CD4-positive, alpha-beta T cell (primary cell): ENCODE measurements around the gene PRG2. TPM values are rescaled to one million over a fixed set of nuclear protein-coding genes. Genes with fewer than 3 reads are reported as not detected.

Experiments
- ATAC-seq: fragments of 200-7000 bp; cut with Tn5 transposase; one replicate; pipeline ENCODE4 v1.10.0; 2022; ENCODE audit warnings: mild to moderate bottlenecking; ENCODE audit not compliant: poor library complexity
- CTCF ChIA-PET: fragments of 350-600 bp; sonication (Branson Sonifier 250); formaldehyde crosslinking; loops from one replicate; lab custom pipeline; 2021; ENCODE audit warnings: antibody characterized with exemption, inconsistent platforms; lab: Charles Lee
- POLR2A ChIA-PET: fragments of 350-600 bp; sonication (Branson Sonifier 250); formaldehyde crosslinking; loops from one replicate; lab custom pipeline; 2021; ENCODE audit warnings: antibody characterized with exemption, inconsistent platforms; lab: Charles Lee
- DNase-seq, 14 experiments: peaks; one replicate each; pipeline ENCODE4 v3.0.0-alpha.2; 2013 to 2020; ENCODE audit warnings: mixed read lengths in 2 of 14
- H3K27ac ChIP-seq, 2 donors: one replicate each; pipeline versions ENCODE4 v1.5.1 to v1.7.0; 2013; ENCODE audit warnings: low read length in 2 of 2, low read depth in 1 of 2, mild to moderate bottlenecking in 1 of 2
- H3K27me3 ChIP-seq, 2 experiments: 1 replicate in 1 of 2; 2 replicates in 1 of 2; pipeline versions ENCODE4 v1.6.1 to v1.7.0; 2013; ENCODE audit warnings: low read length in 2 of 2, control low read depth in 1 of 2, mild to moderate bottlenecking in 1 of 2, moderate library complexity in 1 of 2; ENCODE audit not compliant: insufficient read depth in 2 of 2, control insufficient read depth in 1 of 2
- H3K36me3 ChIP-seq: one replicate; pipeline ENCODE4 v1.6.1; 2013; ENCODE audit warnings: low read length, control low read depth; ENCODE audit not compliant: insufficient read depth
- H3K4me1 ChIP-seq: one replicate; pipeline ENCODE4 v1.6.1; 2013; ENCODE audit warnings: low read length, control low read depth; ENCODE audit not compliant: insufficient read depth
- H3K4me3 ChIP-seq: one replicate; pipeline ENCODE4 v1.5.1; 2013; ENCODE audit warnings: mild to moderate bottlenecking, low read length, moderate library complexity
- H3K9me3 ChIP-seq, 2 experiments: 1 replicate in 1 of 2; 2 replicates in 1 of 2; pipeline versions ENCODE4 v1.6.1 to v1.7.0; 2013; ENCODE audit warnings: low read length in 2 of 2, mild to moderate bottlenecking in 2 of 2, control low read depth in 1 of 2, moderate library complexity in 1 of 2; ENCODE audit not compliant: control insufficient read depth in 1 of 2, insufficient read depth in 1 of 2
- H3K27ac Mint-ChIP-seq: one replicate; pipeline ENCODE4 v1.8.0; 2020; ENCODE audit warnings: mixed read lengths
- H3K27me3 Mint-ChIP-seq: one replicate; pipeline ENCODE4 v1.8.0; 2021; ENCODE audit warnings: mixed read lengths
- H3K36me3 Mint-ChIP-seq: one replicate; pipeline ENCODE4 v1.8.0; 2021; ENCODE audit warnings: low read depth, mixed read lengths
- H3K4me1 Mint-ChIP-seq: one replicate; pipeline ENCODE4 v1.8.0; 2021; ENCODE audit warnings: low read depth, mixed read lengths
- H3K4me3 Mint-ChIP-seq: one replicate; pipeline ENCODE4 v1.8.0; 2020; ENCODE audit warnings: mild to moderate bottlenecking, mixed read lengths
- H3K9me3 Mint-ChIP-seq: one replicate; pipeline ENCODE4 v1.8.0; 2020; ENCODE audit warnings: mixed read lengths
- CTCF ChIP-seq: fragments of 200-600 bp; IDR thresholded peaks from one replicate; pipeline ENCODE4 v1.8.0; 2022; ENCODE audit warnings: antibody characterized with exemption, mild to moderate bottlenecking
- intact Hi-C, 2 experiments: fragments of 100-400 bp; cut with DNase I in 1 of 2; cut with micrococcal nuclease in 1 of 2; formaldehyde crosslinking; loops; one replicate each; pipeline versions ENCODE4 v1.15.1 to v1.9.0; 2023 to 2025; cut with DNase I, micrococcal nuclease
- total RNA-seq, 174 experiments: library from RNA in 2 of 174; stranded (reverse) in 2 of 174; gene quantifications; one replicate each; pipeline ENCODE4 v1.2.3 and lab custom pipeline; 2021 to 2026

Gene PRG2
- total RNA-seq, 2 experiments from 2014 or later = 0.53 to 1.1 TPM

GRCh38 chr11:57378186-57378585, 12.3 kb downstream of the PRG2 start:
- H3K36me3 ChIP-seq = no peaks in the 10 kb centered on the region
- no peaks in the 10 kb centered on the region for H3K36me3 Mint-ChIP-seq
- peaks cover 28% of the 10 kb centered on the region for H3K27me3 Mint-ChIP-seq
- H3K27me3 ChIP-seq = no peaks in the 10 kb centered on the region
- H3K9me3 ChIP-seq = no peaks in the 10 kb centered on the region
- H3K27ac Mint-ChIP-seq = no peak overlapping the region
- ChIA-PET CTCF (no interaction called here), POLR2A (no interaction called here)
- no peak for TF ChIP-seq CTCF
- H3K9me3 Mint-ChIP-seq = no peaks in the 10 kb centered on the region
- H3K4me1 Mint-ChIP-seq = no peaks in the 10 kb centered on the region
- H3K4me3 ChIP-seq = no peak overlapping the region
- H3K4me3 Mint-ChIP-seq = no peak overlapping the region
- intact Hi-C loops = no loop called here
- ATAC-seq = no peak
- no peaks in the 10 kb centered on the region for H3K4me1 ChIP-seq
- no peak for DNase-seq
- no peak overlapping the region for H3K27ac ChIP-seq

GRCh38 chr11:57377107-57377506, 13.3 kb downstream of the PRG2 start:
- Histone ChIP-seq H3K27ac (no peak overlapping the region), H3K9me3 (no peaks in the 10 kb centered on the region), H3K4me1 (no peaks in the 10 kb centered on the region), H3K36me3 (no peaks in the 10 kb centered on the region), H3K27me3 (no peaks in the 10 kb centered on the region), H3K4me3 (no peak overlapping the region)
- ChIA-PET POLR2A (no interaction called here), CTCF (no interaction called here)
- H3K4me1 Mint-ChIP-seq = no peaks in the 10 kb centered on the region
- no peak overlapping the region for H3K4me3 Mint-ChIP-seq
- no peaks in the 10 kb centered on the region for H3K9me3 Mint-ChIP-seq
- ATAC-seq (no peak), DNase-seq (no peak)
- TF ChIP-seq CTCF = no peak
- no peaks in the 10 kb centered on the region for H3K36me3 Mint-ChIP-seq
- peaks cover 22% of the 10 kb centered on the region for H3K27me3 Mint-ChIP-seq
- intact Hi-C loops = no loop called here
- H3K27ac Mint-ChIP-seq = no peak overlapping the region

- intact Hi-C loops = no loop called here
- no peaks in the 10 kb centered on the region for H3K36me3 ChIP-seq
- H3K4me3 Mint-ChIP-seq = no peak overlapping the region
- H3K9me3 ChIP-seq = no peaks in the 10 kb centered on the region
- no peaks in the 10 kb centered on the region for H3K27me3 ChIP-seq
- no peaks in the 10 kb centered on the region for H3K9me3 Mint-ChIP-seq
- ChIA-PET POLR2A (no interaction called here), CTCF (no interaction called here)
- ATAC-seq (no peak), DNase-seq (no peak)
- no peaks in the 10 kb centered on the region for H3K4me1 ChIP-seq
- H3K27ac Mint-ChIP-seq = no peak overlapping the region
- H3K4me1 Mint-ChIP-seq = no peaks in the 10 kb centered on the region
- H3K36me3 Mint-ChIP-seq = no peaks in the 10 kb centered on the region
- H3K4me3 ChIP-seq = no peak overlapping the region
- no peak for TF ChIP-seq CTCF
- H3K27ac ChIP-seq = no peak overlapping the region
- H3K27me3 Mint-ChIP-seq = peaks cover 21% of the 10 kb centered on the region
These were observed 14.1 kb downstream of the PRG2 start for GRCh38 chr11:57376095-57377090.
